Fibroblast of lung (primary cell): ENCODE measurements around the gene ITPRID1. TPM values are rescaled to one million over a fixed set of nuclear protein-coding genes. Genes with fewer than 3 reads are reported as not detected.
A peak's percentile ranks its signal among the peaks of the same experiment; 100 is the strongest.

Experiments
- DNase-seq, 2 donors: peaks; one replicate each; pipeline versions ENCODE4 v3.0.0 to v3.0.0-alpha.2; 2010; ENCODE audit warnings: low read depth in 2 of 2
- H2AFZ ChIP-seq: 2 replicates; pipeline ENCODE4 v1.5.1; 2012; ENCODE audit warnings: low read length, control low read depth, inconsistent platforms
- H3K27ac ChIP-seq: 2 replicates; pipeline ENCODE4 v1.5.1; 2011; ENCODE audit warnings: low read length, control low read depth; ENCODE audit not compliant: insufficient read depth
- H3K27me3 ChIP-seq: 2 replicates; pipeline ENCODE4 v1.5.1; 2011; ENCODE audit warnings: mild to moderate bottlenecking, low read length; ENCODE audit not compliant: control insufficient read depth, insufficient read depth
- H3K36me3 ChIP-seq: 2 replicates; pipeline ENCODE4 v1.5.1; 2011; ENCODE audit warnings: low read length; ENCODE audit not compliant: control insufficient read depth, insufficient read depth
- H3K4me1 ChIP-seq: 2 replicates; pipeline ENCODE4 v1.5.1; 2011; ENCODE audit warnings: low read length; ENCODE audit not compliant: control insufficient read depth, insufficient read depth; ENCODE audit errors: extremely low read depth
- H3K4me2 ChIP-seq: 2 replicates; pipeline ENCODE4 v1.5.1; 2011; ENCODE audit warnings: low read length, control low read depth; ENCODE audit not compliant: insufficient read depth; ENCODE audit errors: extremely low read depth
- H3K4me3 ChIP-seq, 4 experiments: fragments of 200-600 bp in 1 of 4; sonication (generic) in 1 of 4; replicated peaks in 1 of 4; 2 replicates each; pipeline ENCODE4 v1.5.1; 2011 to 2016; ENCODE audit warnings: low read length in 4 of 4, low read depth in 3 of 4, mild to moderate bottlenecking in 3 of 4, control low read depth in 2 of 4, inconsistent platforms in 1 of 4, mixed read lengths in 1 of 4; ENCODE audit not compliant: insufficient read depth in 1 of 4; ENCODE audit errors: control extremely low read depth in 1 of 4
- H3K79me2 ChIP-seq: 2 replicates; pipeline ENCODE4 v1.5.1; 2012; ENCODE audit warnings: mild to moderate bottlenecking, low read length, inconsistent platforms; ENCODE audit not compliant: control insufficient read depth, insufficient read depth
- H3K9ac ChIP-seq: 2 replicates; pipeline ENCODE4 v1.5.1; 2011; ENCODE audit warnings: mild to moderate bottlenecking, low read length, control low read depth; ENCODE audit not compliant: insufficient read depth
- H3K9me3 ChIP-seq: 2 replicates; pipeline ENCODE4 v1.5.1; 2012; ENCODE audit warnings: low read depth, low read length; ENCODE audit not compliant: control insufficient read depth, insufficient read depth
- H4K20me1 ChIP-seq: 2 replicates; pipeline ENCODE4 v1.5.1; 2011; ENCODE audit warnings: low read length; ENCODE audit not compliant: control insufficient read depth, insufficient read depth; ENCODE audit errors: extremely low read depth
- EZH2 ChIP-seq: IDR thresholded peaks from 2 replicates; pipeline ENCODE4 v1.5.1; 2012; ENCODE audit warnings: low read length, control low read depth, mild to moderate bottlenecking; ENCODE audit errors: missing control alignments
- polyA plus RNA-seq, 2 donors: library from polyadenylated mRNA; depleted of rRNA in 1 of 2; stranded (reverse) in 1 of 2; unstranded in 1 of 2; fragments of >200 nt; gene quantifications; 2 replicates each; pipeline ENCODE4 v1.2.1, GENCODE V29; 2011 to 2012; ENCODE audit warnings: missing spikeins in 1 of 2
- total RNA-seq: library from RNA; depleted of rRNA; stranded (reverse); fragments of >200 nt; gene quantifications from 2 replicates; pipeline ENCODE4 v1.2.1, GENCODE V29; 2014
- TF ChIP-seq, protein P1 (sequence below), 2 donors: IDR thresholded peaks in 1 of 2; conservative IDR thresholded peaks in 1 of 2; 1 replicate in 1 of 2; 2 replicates in 1 of 2; pipeline ENCODE4 v1.5.1; 2011 to 2012; ENCODE audit warnings: low read length in 2 of 2, control low read depth in 1 of 2, inconsistent platforms in 1 of 2, low read depth in 1 of 2, mild to moderate bottlenecking in 1 of 2

Gene ITPRID1
- total and polyA plus RNA-seq, 2 donors (not counting 1 experiment from before 2014, with no cell fraction given): not detected

DNA sequence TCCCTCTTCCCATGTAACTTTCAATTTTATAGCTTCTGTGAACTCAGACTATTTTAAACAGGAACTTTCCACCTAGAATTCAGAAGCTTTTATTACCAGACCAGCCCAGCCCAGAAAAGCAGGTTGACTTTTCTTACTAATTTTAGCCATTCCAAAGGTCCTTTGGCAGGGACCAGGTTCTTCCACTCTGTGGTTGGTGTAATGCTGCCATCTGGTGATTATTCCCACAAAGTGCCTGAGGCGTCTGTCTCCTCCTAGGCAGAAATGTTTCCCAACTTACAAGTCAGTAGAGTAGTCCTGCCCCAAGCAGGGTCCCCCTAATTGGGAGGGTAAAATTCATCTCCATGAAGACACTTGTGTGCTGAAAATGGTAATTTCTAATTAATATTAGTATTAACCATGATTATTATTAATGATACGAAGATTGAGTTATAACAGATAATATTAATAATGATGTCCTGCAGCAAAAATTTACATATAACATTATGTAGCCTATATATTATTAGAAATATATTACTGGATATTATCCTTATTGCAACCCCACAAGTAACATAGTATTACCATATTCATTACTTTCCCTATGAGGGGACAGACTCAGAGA is 120.1 kb downstream of the ITPRID1 start:
- Histone ChIP-seq H3K36me3 (no peaks in the 10 kb centered on the region), H3K79me2 (no peaks in the 10 kb centered on the region), H3K9ac (no peak overlapping the region), H3K27ac (no peak overlapping the region), H2AFZ (no peak overlapping the region), H3K9me3 (no peaks in the 10 kb centered on the region), H3K4me1 (no peaks in the 10 kb centered on the region), H4K20me1 (no peaks in the 10 kb centered on the region), H3K27me3 (no peaks in the 10 kb centered on the region), H3K4me2 (no peak overlapping the region), H3K4me3 (no peak overlapping the region)
- no peak for TF ChIP-seq EZH2
- TF ChIP-seq, protein P1, sequence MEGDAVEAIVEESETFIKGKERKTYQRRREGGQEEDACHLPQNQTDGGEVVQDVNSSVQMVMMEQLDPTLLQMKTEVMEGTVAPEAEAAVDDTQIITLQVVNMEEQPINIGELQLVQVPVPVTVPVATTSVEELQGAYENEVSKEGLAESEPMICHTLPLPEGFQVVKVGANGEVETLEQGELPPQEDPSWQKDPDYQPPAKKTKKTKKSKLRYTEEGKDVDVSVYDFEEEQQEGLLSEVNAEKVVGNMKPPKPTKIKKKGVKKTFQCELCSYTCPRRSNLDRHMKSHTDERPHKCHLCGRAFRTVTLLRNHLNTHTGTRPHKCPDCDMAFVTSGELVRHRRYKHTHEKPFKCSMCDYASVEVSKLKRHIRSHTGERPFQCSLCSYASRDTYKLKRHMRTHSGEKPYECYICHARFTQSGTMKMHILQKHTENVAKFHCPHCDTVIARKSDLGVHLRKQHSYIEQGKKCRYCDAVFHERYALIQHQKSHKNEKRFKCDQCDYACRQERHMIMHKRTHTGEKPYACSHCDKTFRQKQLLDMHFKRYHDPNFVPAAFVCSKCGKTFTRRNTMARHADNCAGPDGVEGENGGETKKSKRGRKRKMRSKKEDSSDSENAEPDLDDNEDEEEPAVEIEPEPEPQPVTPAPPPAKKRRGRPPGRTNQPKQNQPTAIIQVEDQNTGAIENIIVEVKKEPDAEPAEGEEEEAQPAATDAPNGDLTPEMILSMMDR (conservative IDR thresholded peaks at IDR 0.05 in 1 of 2, IDR thresholded peaks at IDR 0.05 in 1 of 2; ENCODE audit: low read depth in 1 of 2, low read length in 2 of 2): peak; percentile 52 to 59
- DNase-seq: peak; percentile 45 to 51

- H3K4me2 ChIP-seq: no peak overlapping the region
- no peaks in the 10 kb centered on the region for H3K36me3 ChIP-seq
- TF ChIP-seq, protein P1 (conservative IDR thresholded peaks at IDR 0.05 in 1 of 2, IDR thresholded peaks at IDR 0.05 in 1 of 2; ENCODE audit: low read depth in 1 of 2, low read length in 2 of 2): no peak
- TF ChIP-seq EZH2: no peak
- H3K27me3 ChIP-seq: no peaks in the 10 kb centered on the region
- no peak overlapping the region for H3K4me3 ChIP-seq
- no peaks in the 10 kb centered on the region for H4K20me1 ChIP-seq
- H2AFZ ChIP-seq: no peak overlapping the region
- DNase-seq: no peak
- no peak overlapping the region for H3K9ac ChIP-seq
- H3K79me2 ChIP-seq: no peaks in the 10 kb centered on the region
- no peaks in the 10 kb centered on the region for H3K9me3 ChIP-seq
- no peak overlapping the region for H3K27ac ChIP-seq
- H3K4me1 ChIP-seq: no peaks in the 10 kb centered on the region
Observed at GRCh38 chr7:31640381-31640780, 126.5 kb downstream of the ITPRID1 start.

GRCh38 chr7:31642681-31643115 is 128.8 kb downstream of the ITPRID1 start:
- no peak overlapping the region for H3K4me3 ChIP-seq
- DNase-seq: no peak
- H3K79me2 ChIP-seq: no peaks in the 10 kb centered on the region
- no peak overlapping the region for H3K9ac ChIP-seq
- no peak for TF ChIP-seq EZH2
- TF ChIP-seq, protein P1 (conservative IDR thresholded peaks at IDR 0.05 in 1 of 2, IDR thresholded peaks at IDR 0.05 in 1 of 2; ENCODE audit: low read depth in 1 of 2, low read length in 2 of 2): no peak
- no peak overlapping the region for H3K27ac ChIP-seq
- no peaks in the 10 kb centered on the region for H3K9me3 ChIP-seq
- no peak overlapping the region for H2AFZ ChIP-seq
- H4K20me1 ChIP-seq: no peaks in the 10 kb centered on the region
- no peak overlapping the region for H3K4me2 ChIP-seq
- no peaks in the 10 kb centered on the region for H3K4me1 ChIP-seq
- H3K36me3 ChIP-seq: no peaks in the 10 kb centered on the region
- H3K27me3 ChIP-seq: no peaks in the 10 kb centered on the region
